Measurements from ENCODE around the gene MTOR.
A peak's percentile ranks its signal among the peaks of the same experiment; 100 is the strongest.

Gene MTOR

GRCh38 chr1:11214698-11215380 is 47.5 kb downstream of the MTOR start:
- no peak for TF ChIP-seq Cebpa-rat (IDR thresholded peaks at IDR 0.05)
- Histone ChIP-seq H4K20me1 (peaks cover 0 to 4% (median 0%) of the 10 kb centered on the region in 11 experiments; a peak in 2 of 22 replicates), H3K4me2 (no peak overlapping the region), H3K9ac (no peak overlapping the region), H3K4me3 (no peak overlapping the region), H3K36me3 (peaks cover 98 to 100% (median 100%) of the 10 kb centered on the region in 11 experiments), H3K9me3 (replicated peaks in 1 of 11) (no peaks in the 10 kb centered on the region), H3K4me1 (no peaks in the 10 kb centered on the region), H3K27me3 (no peaks in the 10 kb centered on the region), H3K27ac (no peak overlapping the region)

GRCh38 chr1:11211925-11212587 is 50.3 kb downstream of the MTOR start:
- H3K36me3 ChIP-seq, result peaks cover 100% of the 10 kb centered on the region in 11 experiments
- no peak overlapping the region for H3K27ac ChIP-seq
- no peak overlapping the region for H3K4me2 ChIP-seq
- no peaks in the 10 kb centered on the region for H3K4me1 ChIP-seq
- H3K27me3 ChIP-seq, result no peaks in the 10 kb centered on the region
- no peak for TF ChIP-seq Cebpa-rat (IDR thresholded peaks at IDR 0.05)
- H3K9me3 ChIP-seq (replicated peaks in 1 of 11), result no peaks in the 10 kb centered on the region
- no peak overlapping the region for H3K4me3 ChIP-seq
- H3K9ac ChIP-seq, result no peak overlapping the region
- peaks cover 0 to 7% (median 0%) of the 10 kb centered on the region in 11 experiments; a peak in 2 of 22 replicates for H4K20me1 ChIP-seq

GRCh38 chr1:11211461-11211860 is 50.9 kb downstream of the MTOR start:
- Histone ChIP-seq H3K27me3 (no peaks in the 10 kb centered on the region), H4K20me1 (peaks cover 0 to 7% (median 0%) of the 10 kb centered on the region in 11 experiments; a peak in 2 of 22 replicates), H3K4me3 (no peak overlapping the region), H3K9me3 (replicated peaks in 1 of 11) (no peaks in the 10 kb centered on the region), H3K4me1 (no peaks in the 10 kb centered on the region), H3K36me3 (peaks cover 100% of the 10 kb centered on the region in 11 experiments), H3K27ac (no peak overlapping the region), H3K9ac (no peak overlapping the region), H3K4me2 (no peak overlapping the region)
- TF ChIP-seq Cebpa-rat (IDR thresholded peaks at IDR 0.05), result no peak

DNA sequence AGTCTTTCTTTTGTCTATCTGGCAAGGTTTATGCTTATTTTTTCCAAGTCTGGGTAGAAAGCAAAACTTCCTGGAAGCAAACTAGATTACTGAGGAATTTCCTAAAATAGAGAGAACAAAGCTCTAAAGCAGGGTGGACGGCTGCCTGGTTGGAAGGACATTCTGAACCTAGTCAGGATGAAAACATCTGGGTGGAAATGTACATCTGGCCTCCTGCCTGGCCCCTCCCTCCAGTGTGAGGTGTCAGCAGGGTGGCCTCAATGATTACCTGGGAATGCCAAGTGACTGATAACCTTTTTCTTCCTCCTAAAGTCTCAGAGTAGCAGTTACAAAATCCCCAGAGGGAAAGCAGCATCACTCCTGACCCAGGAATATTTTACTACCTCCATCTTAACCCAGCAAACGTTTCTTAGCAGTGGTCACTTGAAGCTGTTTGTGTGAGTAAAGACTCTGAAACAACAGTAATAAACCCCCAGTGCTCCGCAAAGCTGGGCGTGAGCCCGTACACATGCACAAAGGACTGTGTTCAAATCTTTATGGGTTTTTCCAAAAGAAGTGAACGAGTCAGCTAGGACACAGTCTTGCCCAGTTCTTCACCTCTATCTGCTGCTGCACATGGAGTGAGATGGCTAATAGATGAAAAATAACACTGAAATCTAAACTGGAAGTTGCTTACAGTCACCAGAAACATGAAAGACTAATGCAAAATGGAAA is 54.3 kb downstream of the MTOR start:
- Histone ChIP-seq H3K36me3 (peaks cover 100% of the 10 kb centered on the region in 11 experiments), H3K4me3 (no peak overlapping the region), H3K27ac (no peak overlapping the region), H3K9ac (no peak overlapping the region), H3K4me1 (no peaks in the 10 kb centered on the region), H3K4me2 (no peak overlapping the region), H3K27me3 (no peaks in the 10 kb centered on the region), H4K20me1 (peaks cover 0 to 10% (median 0%) of the 10 kb centered on the region in 11 experiments; a peak in 3 of 22 replicates), H3K9me3 (replicated peaks in 1 of 11) (no peaks in the 10 kb centered on the region)
- no peak for TF ChIP-seq Cebpa-rat (IDR thresholded peaks at IDR 0.05)

DNA sequence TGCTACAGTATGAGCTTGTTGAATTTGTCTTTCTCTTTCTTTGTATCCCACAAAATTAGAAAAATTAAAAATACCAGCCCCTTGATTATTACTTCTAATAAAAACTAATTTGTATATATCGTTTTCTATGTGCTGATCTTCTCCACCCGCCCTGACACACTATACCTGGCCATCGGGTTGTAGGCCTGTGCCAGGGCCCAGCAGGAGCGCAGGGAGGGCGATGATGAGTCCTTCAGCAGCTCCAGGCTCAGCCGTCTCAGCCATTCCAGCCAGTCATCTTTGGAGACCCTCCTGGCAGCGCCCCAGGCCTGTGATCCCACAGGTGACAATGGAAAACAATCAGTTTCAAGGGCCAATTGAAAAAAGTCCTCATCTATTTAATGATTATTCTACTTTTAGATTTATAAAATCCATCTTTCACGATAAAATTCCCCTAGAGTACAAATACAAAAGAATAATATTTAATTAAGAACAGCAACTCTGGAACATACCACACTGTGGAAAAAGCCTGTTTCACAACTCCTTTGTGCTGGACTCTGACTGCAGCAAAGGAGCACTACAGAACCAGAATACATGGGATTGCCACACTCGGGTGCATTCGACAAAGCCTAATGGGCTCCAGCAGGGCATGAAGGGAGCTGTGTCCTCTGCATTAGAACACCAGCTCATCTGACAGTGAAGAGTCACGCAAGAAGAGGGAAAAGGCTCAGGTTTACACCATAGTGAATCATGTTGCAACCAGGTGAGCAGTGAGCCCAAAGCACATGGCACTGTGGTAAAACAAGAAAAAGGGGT is 57.8 kb downstream of the MTOR start:
- H3K4me1 ChIP-seq, result peaks cover 0 to 10% (median 0%) of the 10 kb centered on the region in 10 experiments; a peak in 1 of 20 replicates
- peaks cover 97 to 100% (median 99%) of the 10 kb centered on the region in 11 experiments for H3K36me3 ChIP-seq
- TF ChIP-seq Cebpa-rat (IDR thresholded peaks at IDR 0.05), result no peak
- no peaks in the 10 kb centered on the region for H3K27me3 ChIP-seq
- no peak overlapping the region for H3K9ac ChIP-seq
- H4K20me1 ChIP-seq, result peaks cover 0 to 10% (median 0%) of the 10 kb centered on the region in 11 experiments; a peak in 1 of 22 replicates
- no peak overlapping the region for H3K4me2 ChIP-seq
- no peaks in the 10 kb centered on the region for H3K9me3 ChIP-seq (replicated peaks in 1 of 11)
- no peak overlapping the region for H3K27ac ChIP-seq
- H3K4me3 ChIP-seq, result no peak overlapping the region

GRCh38 chr1:11198851-11199594 is 63.3 kb downstream of the MTOR start:
- H3K27me3 ChIP-seq, result no peaks in the 10 kb centered on the region
- peaks cover 96 to 100% (median 99%) of the 10 kb centered on the region in 11 experiments for H3K36me3 ChIP-seq
- H3K9ac ChIP-seq, result no peak overlapping the region

GRCh38 chr1:11198257-11198656 is 64.1 kb downstream of the MTOR start:
- Histone ChIP-seq H3K4me3 (no peak overlapping the region), H3K9ac (no peak overlapping the region), H3K9me3 (replicated peaks in 1 of 11) (no peaks in the 10 kb centered on the region), H3K36me3 (peaks cover 96 to 100% (median 99%) of the 10 kb centered on the region in 11 experiments), H3K4me1 (peaks cover 0 to 10% (median 0%) of the 10 kb centered on the region in 10 experiments; a peak in 1 of 20 replicates), H3K27me3 (no peaks in the 10 kb centered on the region), H4K20me1 (peaks cover 0 to 39% (median 20%) of the 10 kb centered on the region in 11 experiments; a peak in 14 of 22 replicates), H3K27ac (no peak overlapping the region), H3K4me2 (no peak overlapping the region)
- TF ChIP-seq Cebpa-rat (IDR thresholded peaks at IDR 0.05), result no peak

More at GRCh38 chr1:11198851-11199594, 63.3 kb downstream of the MTOR start:
- Histone ChIP-seq H3K27ac (no peak overlapping the region), H3K4me3 (no peak overlapping the region), H3K9me3 (replicated peaks in 1 of 11) (no peaks in the 10 kb centered on the region), H4K20me1 (peaks cover 0 to 31% (median 12%) of the 10 kb centered on the region in 11 experiments; a peak in 13 of 22 replicates), H3K4me1 (peaks cover 0 to 10% (median 0%) of the 10 kb centered on the region in 10 experiments; a peak in 1 of 20 replicates), H3K4me2 (no peak overlapping the region)
- no peak for TF ChIP-seq Cebpa-rat (IDR thresholded peaks at IDR 0.05)

GRCh38 chr1:11197359-11197758 is 65.0 kb downstream of the MTOR start:
- Histone ChIP-seq H3K4me3 (no peak overlapping the region), H3K36me3 (peaks cover 96 to 100% (median 99%) of the 10 kb centered on the region in 11 experiments), H4K20me1 (peaks cover 0 to 47% (median 24%) of the 10 kb centered on the region in 11 experiments; a peak in 14 of 22 replicates), H3K4me2 (no peak overlapping the region), H3K9me3 (replicated peaks in 1 of 11) (no peaks in the 10 kb centered on the region), H3K4me1 (peaks cover 0 to 10% (median 0%) of the 10 kb centered on the region in 10 experiments; a peak in 1 of 20 replicates), H3K27me3 (no peaks in the 10 kb centered on the region), H3K27ac (no peak overlapping the region), H3K9ac (no peak overlapping the region)
- 0 out of 22 replicates have a peak, but pooled peaks of 1 of the 11 experiments have one; percentile 10 for TF ChIP-seq Cebpa-rat (IDR thresholded peaks at IDR 0.05)

All from BLaER1 treated with 17β-estradiol and CSF1 and Interleukin-3, amounts not matched to agents 10 nM and 100 nM (cell line).